Stimulated activated CD4-positive, alpha-beta T cell treated with anti-CD3 and anti-CD28 coated beads, Interleukin-2, amount 100 ng/mL, for 4 hours (primary cell): ENCODE measurements around the gene SYMPK.

ENCODE experiments used
- DNase-seq: peaks from one replicate; pipeline ENCODE4 v3.0.0-alpha.2; 2020; ENCODE audit warnings: low read depth

Gene SYMPK

GRCh38 chr19:45825263-45825605 lies 37.7 kb downstream of the SYMPK start:
- no peak for DNase-seq

- no peak for DNase-seq
Measured at GRCh38 chr19:45824531-45825262, 38.2 kb downstream of the SYMPK start.

GRCh38 chr19:45824041-45824471 lies 38.9 kb downstream of the SYMPK start:
- no peak for DNase-seq

GRCh38 chr19:45823182-45823581 lies 39.8 kb downstream of the SYMPK start:
- DNase-seq = no peak

GRCh38 chr19:45822716-45823115 lies 40.2 kb downstream of the SYMPK start:
- no peak for DNase-seq

- DNase-seq = no peak
Measured at GRCh38 chr19:45821570-45821969, 41.4 kb downstream of the SYMPK start.

GRCh38 chr19:45821103-45821521 lies 41.8 kb downstream of the SYMPK start:
- no peak for DNase-seq

GRCh38 chr19:45820413-45821102 lies 42.4 kb downstream of the SYMPK start:
- no peak for DNase-seq

GRCh38 chr19:45819769-45820168 lies 43.2 kb downstream of the SYMPK start:
- DNase-seq = no peak

GRCh38 chr19:45817725-45818301 lies 45.1 kb downstream of the SYMPK start:
- no peak for DNase-seq

- DNase-seq = peak; percentile 95
Measured at GRCh38 chr19:45817010-45817724, 45.8 kb downstream of the SYMPK start.

- DNase-seq = no peak
Measured at GRCh38 chr19:45816236-45817009, 46.5 kb downstream of the SYMPK start.

- no peak for DNase-seq
Measured at GRCh38 chr19:45815481-45816216, 47.3 kb downstream of the SYMPK start.

GRCh38 chr19:45814851-45815480 lies 48.0 kb downstream of the SYMPK start, which contains the start of gene RSPH6A:
Gene RSPH6A, minus strand, starts transcription at chr19:45815308. Its CDS starts 132 bp downstream, at chr19:45815176.
- no peak for DNase-seq

GRCh38 chr19:45814166-45814780 lies 48.7 kb downstream of the SYMPK start:
- no peak for DNase-seq

GRCh38 chr19:45812297-45812696 lies 50.6 kb downstream of the SYMPK start:
- DNase-seq = no peak

- no peak for DNase-seq
Measured at GRCh38 chr19:45809643-45810159, 53.2 kb downstream of the SYMPK start.

GRCh38 chr19:45805719-45806118 lies 57.2 kb downstream of the SYMPK start:
- DNase-seq = no peak

GRCh38 chr19:45804959-45805230 lies 58.1 kb downstream of the SYMPK start:
- no peak for DNase-seq
